Mesothelial cell of epicardium (in vitro differentiated cells): Measurements from ENCODE around the gene RNF32. TPM values are rescaled to one million over a fixed set of nuclear protein-coding genes. Genes with fewer than 3 reads are reported as not detected.
A peak's percentile ranks its signal among the peaks of the same experiment; 100 is the strongest.

Source experiments
- DNase-seq, 2 experiments: peaks; one replicate each; pipeline ENCODE4 v3.0.0; 2021; ENCODE audit warnings: low spot score in 2 of 2; ENCODE audit not compliant: unreplicated experiment in 2 of 2
- H3K27ac Mint-ChIP-seq: 2 replicates; pipeline ENCODE4 v1.8.0; 2021; ENCODE audit warnings: mixed read lengths
- H3K27me3 Mint-ChIP-seq: 2 replicates; pipeline ENCODE4 v1.8.0; 2021; ENCODE audit warnings: low read depth, mixed read lengths
- H3K36me3 Mint-ChIP-seq: 2 replicates; pipeline ENCODE4 v1.8.0; 2021; ENCODE audit warnings: mixed read lengths
- H3K4me1 Mint-ChIP-seq: 2 replicates; pipeline ENCODE4 v1.8.0; 2021; ENCODE audit warnings: mixed read lengths
- H3K4me3 Mint-ChIP-seq: 2 replicates; pipeline ENCODE4 v1.8.0; 2021; ENCODE audit warnings: mild to moderate bottlenecking, moderate library complexity, mixed read lengths
- H3K9me3 Mint-ChIP-seq: 2 replicates; pipeline ENCODE4 v1.8.0; 2021; ENCODE audit warnings: mixed read lengths
- CTCF ChIP-seq: fragments of 200-600 bp; sonication (generic); IDR thresholded peaks from one replicate; pipeline ENCODE4 v1.5.0; 2021; ENCODE audit warnings: antibody characterized with exemption; ENCODE audit not compliant: unreplicated experiment
- total RNA-seq: library from RNA; stranded (reverse); gene quantifications from 3 replicates; pipeline ENCODE4 v1.2.1, GENCODE V29; 2021

RNF32 gene
- total RNA-seq, 1 donor from 2014 or later: 1.5 TPM

- peaks cover 7% of the 10 kb centered on the region for H3K36me3 Mint-ChIP-seq
- no peak overlapping the region for H3K4me3 Mint-ChIP-seq
- H3K9me3 Mint-ChIP-seq: no peaks in the 10 kb centered on the region
- H3K27me3 Mint-ChIP-seq: no peaks in the 10 kb centered on the region
- H3K4me1 Mint-ChIP-seq: peaks cover 38% of the 10 kb centered on the region
- DNase-seq: no peak
- H3K27ac Mint-ChIP-seq: peak overlapping the region; percentile 26
- no peak for TF ChIP-seq CTCF
Measured at GRCh38 chr7:156668130-156668741, 27.7 kb downstream of the RNF32 start.

- no peaks in the 10 kb centered on the region for H3K9me3 Mint-ChIP-seq
- no peak overlapping the region for H3K27ac Mint-ChIP-seq
- H3K27me3 Mint-ChIP-seq: no peaks in the 10 kb centered on the region
- DNase-seq: no peak
- no peak for TF ChIP-seq CTCF
- H3K36me3 Mint-ChIP-seq: peaks cover 7% of the 10 kb centered on the region
- H3K4me1 Mint-ChIP-seq: peaks cover 32% of the 10 kb centered on the region
- no peak overlapping the region for H3K4me3 Mint-ChIP-seq
Measured at GRCh38 chr7:156669035-156669828, 28.7 kb downstream of the RNF32 start.

GRCh38 chr7:156673454-156673853, 32.9 kb downstream of the RNF32 start:
- H3K9me3 Mint-ChIP-seq: no peaks in the 10 kb centered on the region
- H3K36me3 Mint-ChIP-seq: peaks cover 24% of the 10 kb centered on the region
- DNase-seq: no peak
- no peak for TF ChIP-seq CTCF
- H3K27ac Mint-ChIP-seq: no peak overlapping the region
- H3K4me3 Mint-ChIP-seq: no peak overlapping the region
- no peaks in the 10 kb centered on the region for H3K4me1 Mint-ChIP-seq
- no peaks in the 10 kb centered on the region for H3K27me3 Mint-ChIP-seq

GRCh38 chr7:156673902-156674301, 33.3 kb downstream of the RNF32 start:
- Mint-ChIP-seq H3K4me3 (no peak overlapping the region), H3K27ac (no peak overlapping the region), H3K27me3 (no peaks in the 10 kb centered on the region), H3K36me3 (peaks cover 28% of the 10 kb centered on the region), H3K9me3 (no peaks in the 10 kb centered on the region), H3K4me1 (no peaks in the 10 kb centered on the region)
- no peak for TF ChIP-seq CTCF
- DNase-seq: no peak

- TF ChIP-seq CTCF: no peak
- Mint-ChIP-seq H3K27ac (no peak overlapping the region), H3K27me3 (no peaks in the 10 kb centered on the region), H3K4me3 (no peak overlapping the region), H3K4me1 (no peaks in the 10 kb centered on the region), H3K9me3 (no peaks in the 10 kb centered on the region), H3K36me3 (peaks cover 26% of the 10 kb centered on the region)
- no peak for DNase-seq
Measured at GRCh38 chr7:156675721-156676120, 35.1 kb downstream of the RNF32 start.
